Measurements from ENCODE around the gene TAF13.

TAF13 gene

GRCh38 chr1:109111386-109112055 lies 35.7 kb upstream of the TAF13 start:
- Histone ChIP-seq H3K4me3 (ENCODE audit: low read depth, low read length, poor library complexity, severe bottlenecking) (no peak overlapping the region), H3K27ac (ENCODE audit: low read depth, low read length, poor library complexity, severe bottlenecking) (no peak overlapping the region), H3K27me3 (ENCODE audit: insufficient read depth, low read length) (no peaks in the 10 kb centered on the region), H3K9me3 (ENCODE audit: low read length) (no peaks in the 10 kb centered on the region), H3K9me2 (ENCODE audit: low read depth, low read length) (no peaks in the 10 kb centered on the region), H3K4me1 (ENCODE audit: insufficient read depth, low read length, severe bottlenecking) (peaks cover 42% of the 10 kb centered on the region), H3K9ac (ENCODE audit: low read length) (no peak overlapping the region), H3K79me2 (ENCODE audit: insufficient read depth, low read length) (peaks cover 11% of the 10 kb centered on the region; the same call in 1 of the 2 replicates), H3K36me3 (ENCODE audit: insufficient read depth, low read length) (no peaks in the 10 kb centered on the region), H3K4me2 (ENCODE audit: low read length) (no peak overlapping the region), H2AFZ (ENCODE audit: low read length) (no peak overlapping the region), H4K20me1 (ENCODE audit: insufficient read depth, low read length) (no peaks in the 10 kb centered on the region), H3F3A (ENCODE audit: insufficient read depth, low read length) (no peaks in the 10 kb centered on the region)
- TF ChIP-seq CTCF (IDR thresholded peaks at IDR 0.05; ENCODE audit: low read length), result no peak
- no peak for TF ChIP-seq EZH2 (IDR thresholded peaks at IDR 0.05; ENCODE audit: borderline replicate concordance, low read length)

DNA sequence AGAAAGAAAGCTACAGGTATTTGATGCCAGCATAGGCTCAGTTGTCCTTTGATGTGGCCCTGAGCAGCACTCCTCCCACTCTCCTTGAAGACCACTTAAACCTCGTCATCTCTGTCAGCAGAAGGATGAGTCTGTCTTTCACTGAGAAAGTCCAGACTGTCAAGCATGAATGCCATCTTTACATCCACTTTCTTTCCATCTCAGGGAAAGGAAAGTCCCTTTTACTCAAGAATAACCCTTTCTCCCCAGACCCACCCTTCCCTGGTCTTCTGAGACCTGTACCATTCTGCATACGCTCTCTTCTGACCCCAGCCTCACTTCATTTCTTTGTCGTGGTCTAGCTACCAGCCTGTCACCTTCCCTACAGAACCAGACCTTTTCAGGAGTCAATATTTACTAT lies 34.1 kb upstream of the TAF13 start:
- Histone ChIP-seq H3K9ac (ENCODE audit: low read length) (no peak overlapping the region), H3K4me3 (ENCODE audit: low read depth, low read length, poor library complexity, severe bottlenecking) (no peak overlapping the region), H3K9me3 (ENCODE audit: low read length) (no peaks in the 10 kb centered on the region), H4K20me1 (ENCODE audit: insufficient read depth, low read length) (no peaks in the 10 kb centered on the region), H3F3A (ENCODE audit: insufficient read depth, low read length) (no peaks in the 10 kb centered on the region), H3K4me2 (ENCODE audit: low read length) (no peak overlapping the region), H3K27ac (ENCODE audit: low read depth, low read length, poor library complexity, severe bottlenecking) (no peak overlapping the region), H2AFZ (ENCODE audit: low read length) (no peak overlapping the region), H3K36me3 (ENCODE audit: insufficient read depth, low read length) (no peaks in the 10 kb centered on the region), H3K4me1 (ENCODE audit: insufficient read depth, low read length, severe bottlenecking) (peaks cover 26% of the 10 kb centered on the region), H3K27me3 (ENCODE audit: insufficient read depth, low read length) (no peaks in the 10 kb centered on the region), H3K9me2 (ENCODE audit: low read depth, low read length) (no peaks in the 10 kb centered on the region), H3K79me2 (ENCODE audit: insufficient read depth, low read length) (0 out of 2 replicates have a peak, but pooled peaks cover 1% of the 10 kb centered on the region)
- TF ChIP-seq EZH2 (IDR thresholded peaks at IDR 0.05; ENCODE audit: borderline replicate concordance, low read length) (no peak), CTCF (IDR thresholded peaks at IDR 0.05; ENCODE audit: low read length) (no peak)

GRCh38 chr1:109107785-109108184 lies 32.0 kb upstream of the TAF13 start:
- Histone ChIP-seq H3K27ac (ENCODE audit: low read depth, low read length, poor library complexity, severe bottlenecking) (no peak overlapping the region), H2AFZ (ENCODE audit: low read length) (no peak overlapping the region), H3K9me2 (ENCODE audit: low read depth, low read length) (no peaks in the 10 kb centered on the region), H3K36me3 (ENCODE audit: insufficient read depth, low read length) (peaks cover 11% of the 10 kb centered on the region), H4K20me1 (ENCODE audit: insufficient read depth, low read length) (no peaks in the 10 kb centered on the region), H3K9ac (ENCODE audit: low read length) (no peak overlapping the region), H3K79me2 (ENCODE audit: insufficient read depth, low read length) (no peaks in the 10 kb centered on the region), H3K4me1 (ENCODE audit: insufficient read depth, low read length, severe bottlenecking) (peaks cover 7% of the 10 kb centered on the region), H3K27me3 (ENCODE audit: insufficient read depth, low read length) (no peaks in the 10 kb centered on the region), H3K9me3 (ENCODE audit: low read length) (no peaks in the 10 kb centered on the region), H3F3A (ENCODE audit: insufficient read depth, low read length) (no peaks in the 10 kb centered on the region; the same call in 1 of the 2 replicates), H3K4me3 (ENCODE audit: low read depth, low read length, poor library complexity, severe bottlenecking) (no peak overlapping the region), H3K4me2 (ENCODE audit: low read length) (no peak overlapping the region)
- TF ChIP-seq EZH2 (IDR thresholded peaks at IDR 0.05; ENCODE audit: borderline replicate concordance, low read length), result no peak
- no peak for TF ChIP-seq CTCF (IDR thresholded peaks at IDR 0.05; ENCODE audit: low read length)

Measured in OCI-LY1 (cell line).